ENCODE data around the gene UXS1. TPM values are rescaled to one million over a fixed set of nuclear protein-coding genes. Genes with fewer than 3 reads are reported as not detected.

The UXS1 gene
- total and polyA plus RNA-seq, 11 donors, result 11.0 to 36.9 (median 30.9) TPM

DNA sequence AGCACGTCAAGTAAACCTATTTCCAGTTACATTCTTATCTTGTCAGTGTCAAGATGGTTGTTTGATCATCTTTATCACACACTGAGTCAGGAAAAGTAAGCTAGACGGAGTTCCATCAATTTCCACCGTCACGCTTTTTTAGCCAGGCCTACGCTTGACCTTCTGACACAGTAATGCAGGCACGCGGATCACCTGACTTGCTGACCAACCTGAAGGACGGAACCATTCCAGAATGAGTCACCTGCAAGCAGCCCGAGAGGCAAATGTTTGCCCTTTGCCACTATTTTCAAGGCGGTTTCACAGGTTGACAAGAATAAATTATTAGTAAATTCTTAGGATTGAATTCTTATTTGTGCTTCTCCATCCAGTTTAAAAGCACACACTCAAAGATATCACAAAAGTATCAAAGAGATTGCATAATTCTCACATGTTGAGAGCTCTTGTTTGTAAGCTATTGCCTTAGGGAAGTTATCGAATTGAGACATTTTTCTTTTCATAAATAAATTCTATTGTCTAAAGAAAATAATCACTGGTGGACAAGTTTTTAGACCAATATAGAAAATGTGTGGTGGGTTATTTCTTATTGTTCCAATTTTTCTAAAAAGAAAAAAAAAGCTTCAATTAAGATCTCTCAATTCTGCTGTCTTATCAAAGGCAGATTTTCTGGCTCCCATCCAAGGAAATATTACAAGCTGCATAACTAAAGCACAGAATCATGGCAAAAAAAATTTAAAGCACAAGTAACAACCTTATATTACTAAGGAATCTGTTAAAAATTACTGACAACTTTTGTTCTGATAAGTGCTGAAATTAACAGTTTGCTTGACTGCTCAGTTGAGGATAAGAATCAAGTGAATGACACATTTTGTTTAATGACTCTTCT lies 31.9 kb downstream of the UXS1 start:
- peaks cover 0 to 4% (median 0%) of the 10 kb centered on the region in 12 donors for H3K9me3 ChIP-seq
- DNase-seq (no peak), ATAC-seq (peak in 1 of 4 donors; percentile 46)
- intact Hi-C loops (cut with DNase I), result no loop called here
- H3K4me1 ChIP-seq, result peaks cover 0 to 15% (median 2%) of the 10 kb centered on the region in 12 donors
- WGBS, 4 donors, result 73 to 81% (median 77%) methylated on average over 11 of the region's 11 CpGs
- no peak overlapping the region for H3K4me3 ChIP-seq
- peaks cover 0 to 39% (median 10%) of the 10 kb centered on the region in 9 donors for H3K36me3 ChIP-seq
- H3K27ac ChIP-seq, result peak overlapping the region in 1 of 12 donors; percentile 81
- H3K27me3 ChIP-seq, result no peaks in the 10 kb centered on the region
- no peak for TF ChIP-seq POLR2A (IDR thresholded peaks at IDR 0.05)
- TF ChIP-seq, protein P1, sequence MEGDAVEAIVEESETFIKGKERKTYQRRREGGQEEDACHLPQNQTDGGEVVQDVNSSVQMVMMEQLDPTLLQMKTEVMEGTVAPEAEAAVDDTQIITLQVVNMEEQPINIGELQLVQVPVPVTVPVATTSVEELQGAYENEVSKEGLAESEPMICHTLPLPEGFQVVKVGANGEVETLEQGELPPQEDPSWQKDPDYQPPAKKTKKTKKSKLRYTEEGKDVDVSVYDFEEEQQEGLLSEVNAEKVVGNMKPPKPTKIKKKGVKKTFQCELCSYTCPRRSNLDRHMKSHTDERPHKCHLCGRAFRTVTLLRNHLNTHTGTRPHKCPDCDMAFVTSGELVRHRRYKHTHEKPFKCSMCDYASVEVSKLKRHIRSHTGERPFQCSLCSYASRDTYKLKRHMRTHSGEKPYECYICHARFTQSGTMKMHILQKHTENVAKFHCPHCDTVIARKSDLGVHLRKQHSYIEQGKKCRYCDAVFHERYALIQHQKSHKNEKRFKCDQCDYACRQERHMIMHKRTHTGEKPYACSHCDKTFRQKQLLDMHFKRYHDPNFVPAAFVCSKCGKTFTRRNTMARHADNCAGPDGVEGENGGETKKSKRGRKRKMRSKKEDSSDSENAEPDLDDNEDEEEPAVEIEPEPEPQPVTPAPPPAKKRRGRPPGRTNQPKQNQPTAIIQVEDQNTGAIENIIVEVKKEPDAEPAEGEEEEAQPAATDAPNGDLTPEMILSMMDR (IDR thresholded peaks at IDR 0.05), result no peak

DNA sequence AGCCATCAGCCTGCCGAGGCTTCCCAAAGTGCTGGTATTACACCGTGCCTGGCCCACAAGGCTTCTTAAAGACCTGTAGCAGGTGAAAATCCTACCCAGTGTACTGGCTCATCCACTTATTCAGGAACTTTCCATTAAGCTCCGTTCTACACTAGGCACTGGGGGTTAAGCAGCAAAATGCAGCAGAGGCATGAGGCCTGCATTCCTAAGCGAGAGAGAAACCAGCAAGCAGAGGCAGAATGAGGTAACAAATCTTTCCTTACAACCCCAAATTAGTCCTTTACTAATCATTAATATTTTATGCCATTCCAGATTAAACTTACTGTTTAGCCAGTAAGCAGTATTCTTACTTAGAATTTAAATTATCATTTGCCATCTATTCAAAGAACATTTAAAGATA lies 32.8 kb downstream of the UXS1 start:
- WGBS, 4 donors, result 85 to 89% (median 87%) methylated on average over 4 of the region's 4 CpGs
- ATAC-seq, result no peak
- no peak for TF ChIP-seq POLR2A (IDR thresholded peaks at IDR 0.05)
- TF ChIP-seq, protein P1 (IDR thresholded peaks at IDR 0.05), result no peak

DNA sequence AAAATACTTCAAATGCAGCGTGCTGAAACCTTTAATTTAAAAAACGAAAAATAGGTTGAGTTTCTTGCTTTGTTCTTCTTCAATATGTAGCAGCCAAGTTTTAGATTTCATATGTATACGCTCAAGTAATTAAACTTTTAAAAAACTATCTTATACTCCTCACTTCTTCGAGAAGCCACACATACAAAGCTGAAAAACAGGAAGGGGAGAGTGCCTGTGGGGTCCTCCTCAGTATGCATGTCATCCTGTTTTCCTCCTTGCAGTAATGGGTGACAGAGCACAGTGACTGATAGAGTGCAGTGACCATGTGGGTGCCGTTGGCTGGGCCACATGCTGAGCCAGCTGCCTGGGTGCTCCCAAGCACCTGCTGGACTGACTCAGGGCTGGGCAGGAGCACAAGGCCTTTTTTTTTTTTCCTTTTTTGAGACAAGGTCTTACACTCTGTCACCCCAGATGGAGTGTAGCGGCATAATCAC lies 33.3 kb downstream of the UXS1 start:
- intact Hi-C loops (cut with DNase I), result no loop called here
- Histone ChIP-seq H3K27ac (peak overlapping the region in 1 of 12 donors; percentile 81), H3K36me3 (peaks cover 0 to 41% (median 10%) of the 10 kb centered on the region in 9 donors), H3K4me1 (peaks cover 0 to 15% (median 2%) of the 10 kb centered on the region in 12 donors), H3K27me3 (no peaks in the 10 kb centered on the region), H3K4me3 (peak overlapping the region in 1 of 12 donors; percentile 49), H3K9me3 (peaks cover 0 to 4% (median 0%) of the 10 kb centered on the region in 12 donors)
- DNase-seq (peak in 1 of 5 donors; percentile 36), ATAC-seq (peak in 1 of 4 donors; percentile 39)
- TF ChIP-seq, protein P1 (IDR thresholded peaks at IDR 0.05), result no peak
- no peak for TF ChIP-seq POLR2A (IDR thresholded peaks at IDR 0.05)
- 67 to 76% (median 72%) methylated on average over 6 of the region's 6 CpGs for WGBS, 4 donors

More for the DNA sequence above, 32.8 kb downstream of the UXS1 start:
- Histone ChIP-seq H3K27ac (peak overlapping the region in 1 of 12 donors; percentile 81), H3K27me3 (no peaks in the 10 kb centered on the region), H3K4me1 (peaks cover 0 to 15% (median 2%) of the 10 kb centered on the region in 12 donors), H3K4me3 (no peak overlapping the region), H3K9me3 (peaks cover 0 to 4% (median 0%) of the 10 kb centered on the region in 12 donors), H3K36me3 (peaks cover 0 to 41% (median 10%) of the 10 kb centered on the region in 9 donors)
- intact Hi-C loops (cut with DNase I), result no loop called here
- DNase-seq, result no peak

Data from heart left ventricle (tissue), 16 donors.